AG04450 (cell line): ENCODE results near the gene ANXA9. TPM values are rescaled to one million over a fixed set of nuclear protein-coding genes. Genes with fewer than 3 reads are reported as not detected.

ENCODE experiments used
- CTCF ChIA-PET: fragments of 300-600, 350-600 bp; formaldehyde crosslinking; extraction: SDS; loops from one replicate; lab custom pipeline; 2022; ENCODE audit warnings: antibody characterized with exemption, inconsistent platforms; lab: Charles Lee
- POLR2A ChIA-PET: fragments of 350-600 bp; formaldehyde crosslinking; extraction: SDS; loops from one replicate; lab custom pipeline; 2021; ENCODE audit warnings: antibody characterized with exemption, inconsistent platforms; lab: Yijun Ruan, JAX
- DNase-seq: peaks from one replicate; pipeline ENCODE4 v3.0.0-alpha.2; 2011; ENCODE audit warnings: low read depth, low spot score
- H3K27ac ChIP-seq: one replicate; pipeline ENCODE4 v1.5.1; 2012; ENCODE audit warnings: low read depth, low read length, control low read depth
- H3K27me3 ChIP-seq: one replicate; pipeline ENCODE4 v1.6.0; 2012; ENCODE audit warnings: low read length; ENCODE audit not compliant: control insufficient read depth, insufficient read depth
- H3K4me3 ChIP-seq: 2 replicates; pipeline ENCODE4 v1.5.1; 2011; ENCODE audit warnings: mild to moderate bottlenecking, low read depth, low read length, control low read depth
- H3K9me3 ChIP-seq: 2 replicates; pipeline ENCODE4 v1.5.1; 2012; ENCODE audit warnings: low read length; ENCODE audit not compliant: control insufficient read depth, insufficient read depth
- CTCF ChIP-seq: IDR thresholded peaks from 2 replicates; pipeline ENCODE4 v1.5.1; 2011; ENCODE audit warnings: low read depth, low read length, control low read depth, inconsistent platforms
- polyA plus RNA-seq: library from polyadenylated mRNA; depleted of rRNA; stranded (reverse); fragments of >200 nt; gene quantifications from 2 replicates; pipeline ENCODE4 v1.2.3, GENCODE V29; 2011

The ANXA9 gene
- polyA plus RNA-seq, 1 experiment = 0.10 TPM

- Histone ChIP-seq H3K27me3 (no peaks in the 10 kb centered on the region), H3K9me3 (peaks cover 3% of the 10 kb centered on the region; the same call in 1 of the 2 replicates), H3K4me3 (peak overlapping the region; percentile 81), H3K27ac (peak overlapping the region; percentile 47)
- 0 out of 2 replicates have a peak, but pooled peaks have one; percentile 15 for TF ChIP-seq CTCF
- DNase-seq = no peak
- POLR2A ChIA-PET = interaction anchor here (0.8 to 1.1 kb wide), 2 partner anchors 13 to 142 kb away, joined by 4 to 5 read pairs; no protein-coding TSS in a partner anchor
- CTCF ChIA-PET = interaction anchor here (1.2 kb wide), 1 partner anchor 25 kb away, joined by 5 read pairs; no protein-coding TSS in a partner anchor
These were observed 10.3 kb upstream of the ANXA9 start for GRCh38 chr1:150971583-150972416.

- peaks cover 3% of the 10 kb centered on the region; the same call in 1 of the 2 replicates for H3K9me3 ChIP-seq
- CTCF ChIA-PET = no interaction called here
- H3K27me3 ChIP-seq = no peaks in the 10 kb centered on the region
- POLR2A ChIA-PET = no interaction called here
- no peak for DNase-seq
- H3K4me3 ChIP-seq = peak overlapping the region; percentile 81
- H3K27ac ChIP-seq = peak overlapping the region; percentile 3
- TF ChIP-seq CTCF = no peak
These were observed 9.6 kb upstream of the ANXA9 start for GRCh38 chr1:150972417-150972940.

GRCh38 chr1:150973258-150973835 is 8.7 kb upstream of the ANXA9 start:
- DNase-seq = no peak
- POLR2A ChIA-PET = interaction anchor here (0.9 kb wide), 1 partner anchor 23 kb away, joined by 10 read pairs; no protein-coding TSS in a partner anchor

GRCh38 chr1:150973836-150974579 is 8.1 kb upstream of the ANXA9 start:
- peaks cover 3% of the 10 kb centered on the region; the same call in 1 of the 2 replicates for H3K9me3 ChIP-seq
- H3K4me3 ChIP-seq = peak overlapping the region; percentile 81
- H3K27ac ChIP-seq = peak overlapping the region; percentile 70
- no peaks in the 10 kb centered on the region for H3K27me3 ChIP-seq
- DNase-seq = no peak
- CTCF ChIA-PET = interaction anchor here (0.6 to 1.4 kb wide), 5 partner anchors 8 to 441 kb away, joined by 3 to 5 read pairs (median 3); partner anchors contain the start of genes ANXA9 and MINDY1
- no peak for TF ChIP-seq CTCF
- POLR2A ChIA-PET = interaction anchor here (0.9 kb wide), 1 partner anchor 22 kb away, joined by 10 read pairs; no protein-coding TSS in a partner anchor

More at GRCh38 chr1:150973258-150973835, 8.7 kb upstream of the ANXA9 start:
- CTCF ChIA-PET = interaction anchor here (0.9 kb wide), 2 partner anchors 9 to 21 kb away, joined by 3 to 5 read pairs; partner anchors contain the start of gene ANXA9
- Histone ChIP-seq H3K9me3 (peaks cover 3% of the 10 kb centered on the region; the same call in 1 of the 2 replicates), H3K27ac (peak overlapping the region; percentile 70), H3K4me3 (peak overlapping the region; percentile 81), H3K27me3 (no peaks in the 10 kb centered on the region)
- TF ChIP-seq CTCF = no peak
